ENCODE results near the gene CCDC174.

DNA sequence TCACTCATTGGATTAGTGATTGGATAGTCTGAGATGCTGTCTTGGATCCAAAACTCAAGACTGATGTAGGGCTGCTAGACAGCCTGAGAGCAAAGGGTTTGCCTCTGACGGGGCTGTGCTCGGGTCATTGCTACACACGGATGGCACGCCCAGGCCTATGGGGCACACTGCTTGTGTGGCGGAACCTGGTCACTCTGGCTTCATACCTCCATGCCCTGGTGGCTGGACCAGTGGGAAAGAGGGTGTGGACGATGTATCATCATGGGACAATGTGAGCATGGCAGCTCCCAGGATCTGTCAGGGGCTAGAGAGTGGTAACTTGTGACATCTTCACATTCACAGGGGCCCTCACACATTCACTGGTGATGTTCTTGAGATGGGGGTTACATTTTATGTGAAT is 18.1 kb upstream of the CCDC174 start:
- TF ChIP-seq POLR2AphosphoS5 (IDR thresholded peaks at IDR 0.05; ENCODE audit: borderline replicate concordance, low read depth, low read length) (no peak), EZH2 (IDR thresholded peaks at IDR 0.05) (no peak)
